Stimulated activated CD4-positive, alpha-beta T cell treated with anti-CD3 and anti-CD28 coated beads, Interleukin-4, amount 100 ng/mL, for 48 hours (primary cell): ENCODE data around the gene ACAD9.

Experiments used
- DNase-seq, 2 donors: peaks; one replicate each; pipeline ENCODE4 v3.0.0-alpha.2; 2020; ENCODE audit warnings: low read depth in 2 of 2

ACAD9 gene

GRCh38 chr3:128933922-128934253 lies 54.5 kb downstream of the ACAD9 start:
- no peak for DNase-seq

GRCh38 chr3:128935922-128936321 lies 56.5 kb downstream of the ACAD9 start:
- DNase-seq, result no peak

- no peak for DNase-seq
Measured at GRCh38 chr3:128936341-128936740, 56.9 kb downstream of the ACAD9 start.

GRCh38 chr3:128940252-128940651 lies 60.8 kb downstream of the ACAD9 start:
- no peak for DNase-seq

- no peak for DNase-seq
Measured at GRCh38 chr3:128942161-128942952, 62.9 kb downstream of the ACAD9 start.

- no peak for DNase-seq
Measured at GRCh38 chr3:128945041-128945877, 65.8 kb downstream of the ACAD9 start.

- no peak for DNase-seq
Measured at GRCh38 chr3:128945878-128946175, 66.4 kb downstream of the ACAD9 start.

- DNase-seq, result no peak
Measured at GRCh38 chr3:128946411-128946810, 67.0 kb downstream of the ACAD9 start.

- DNase-seq, result no peak
Measured at GRCh38 chr3:128949158-128949557, 69.7 kb downstream of the ACAD9 start.

GRCh38 chr3:128950223-128950938 lies 71.0 kb downstream of the ACAD9 start:
- no peak for DNase-seq

GRCh38 chr3:128956440-128956839 lies 77.0 kb downstream of the ACAD9 start:
- no peak for DNase-seq
